Right kidney (tissue), 9 donors: ENCODE data around the gene PTPN22.

Source experiments
- DNase-seq: peaks from one replicate; pipeline ENCODE4 v3.0.0-alpha.2; 2016
- long read RNA-seq, 8 donors: transcript quantifications; one replicate each; lab custom pipeline, GENCODE V29; 2026

The PTPN22 gene
- long read RNA-seq, donor 1 = 0 reads
- long read RNA-seq, donor 2 = 0 reads
- long read RNA-seq, donor 3 = 0 reads
- long read RNA-seq, donor 4 = 0 reads
- long read RNA-seq, donor 5 = 0 reads
- long read RNA-seq, donor 6 = 0 reads
- long read RNA-seq, donor 7 = 0 reads
- long read RNA-seq, donor 8 = 0 reads

DNA sequence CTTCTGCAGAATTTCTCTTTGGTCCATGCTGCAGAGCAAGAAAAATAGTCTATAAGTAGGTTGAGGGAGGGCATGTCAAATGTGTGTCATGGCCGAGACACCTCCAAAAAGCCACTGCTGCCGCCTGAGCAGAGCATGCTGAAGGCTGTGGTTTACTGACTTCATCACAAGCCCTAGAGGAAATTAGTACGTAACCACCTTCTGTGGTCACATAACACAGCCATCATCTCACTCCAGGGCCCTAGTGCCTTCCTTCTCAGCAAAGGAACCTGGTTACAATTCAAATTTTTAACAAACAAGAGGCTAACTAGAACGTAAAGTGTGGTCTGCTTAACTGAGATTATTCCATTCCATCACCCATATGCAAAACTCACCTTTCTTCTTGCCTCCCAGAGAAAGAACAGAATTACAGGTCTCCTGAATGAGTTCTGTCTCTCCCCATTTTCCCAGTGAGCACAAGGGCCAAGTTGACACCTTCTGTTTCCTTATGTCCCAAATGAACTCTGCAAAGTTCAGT, at the start of gene PTPN22:
Gene PTPN22, minus strand, starts transcription at position 116 of the 517 bp plus-strand sequence.
- DNase-seq = no peak

GRCh38 chr1:113918243-113918642, 46.7 kb upstream of the PTPN22 start:
- no peak for DNase-seq

DNA sequence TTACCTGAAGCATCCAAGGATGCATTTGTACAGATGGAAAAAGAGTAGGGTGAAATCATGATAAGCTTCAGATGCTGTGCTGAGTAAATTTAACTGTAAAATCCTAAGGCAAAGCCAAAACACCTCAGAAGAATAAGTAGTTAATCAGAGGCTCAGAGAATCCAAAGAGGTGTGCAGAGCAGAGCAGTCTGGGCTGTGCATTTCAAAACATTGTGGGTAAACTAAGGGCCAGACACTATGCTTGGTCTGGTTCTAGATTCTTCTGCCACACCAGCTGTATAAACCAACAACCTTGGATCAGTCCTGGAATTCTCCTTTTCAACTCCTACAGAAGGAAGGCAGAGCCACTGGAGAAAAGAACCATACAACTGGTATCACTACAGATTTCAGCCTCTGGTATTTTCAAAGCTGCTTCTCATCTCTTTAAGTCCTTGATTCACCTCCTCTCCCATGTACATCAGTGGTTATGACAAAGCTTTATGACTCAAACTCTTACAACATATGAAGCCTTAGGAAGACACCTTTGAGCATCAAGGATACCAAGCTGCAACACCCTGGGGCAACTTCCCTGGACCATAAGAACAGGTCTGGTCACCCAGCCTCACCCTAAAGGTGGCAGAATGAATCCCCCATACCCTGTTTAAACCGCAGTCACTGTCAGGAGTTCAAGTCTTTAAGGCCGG, 46.0 kb upstream of the PTPN22 start:
- DNase-seq = no peak

- DNase-seq = no peak
Measured at GRCh38 chr1:113916974-113917373, 45.5 kb upstream of the PTPN22 start.

- DNase-seq = no peak
Measured at GRCh38 chr1:113913887-113914664, 42.6 kb upstream of the PTPN22 start.

DNA sequence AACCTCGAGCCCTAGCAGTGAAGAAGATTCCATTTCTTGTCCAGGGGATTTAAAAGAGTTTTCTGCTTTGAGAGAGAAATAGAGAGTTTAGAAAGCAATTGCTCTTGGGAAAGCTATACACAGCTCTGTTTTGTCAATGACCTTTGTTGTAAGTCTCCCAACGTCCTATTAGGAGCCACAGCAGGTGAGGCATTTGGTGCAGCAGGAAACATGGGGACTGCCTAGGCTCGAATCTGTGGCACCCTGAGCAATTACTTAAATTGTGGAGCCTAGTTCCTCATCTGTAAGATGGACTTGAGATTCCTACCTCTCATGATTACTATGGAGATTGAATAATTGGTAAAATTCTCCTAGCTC, 41.8 kb upstream of the PTPN22 start:
- no peak for DNase-seq

DNA sequence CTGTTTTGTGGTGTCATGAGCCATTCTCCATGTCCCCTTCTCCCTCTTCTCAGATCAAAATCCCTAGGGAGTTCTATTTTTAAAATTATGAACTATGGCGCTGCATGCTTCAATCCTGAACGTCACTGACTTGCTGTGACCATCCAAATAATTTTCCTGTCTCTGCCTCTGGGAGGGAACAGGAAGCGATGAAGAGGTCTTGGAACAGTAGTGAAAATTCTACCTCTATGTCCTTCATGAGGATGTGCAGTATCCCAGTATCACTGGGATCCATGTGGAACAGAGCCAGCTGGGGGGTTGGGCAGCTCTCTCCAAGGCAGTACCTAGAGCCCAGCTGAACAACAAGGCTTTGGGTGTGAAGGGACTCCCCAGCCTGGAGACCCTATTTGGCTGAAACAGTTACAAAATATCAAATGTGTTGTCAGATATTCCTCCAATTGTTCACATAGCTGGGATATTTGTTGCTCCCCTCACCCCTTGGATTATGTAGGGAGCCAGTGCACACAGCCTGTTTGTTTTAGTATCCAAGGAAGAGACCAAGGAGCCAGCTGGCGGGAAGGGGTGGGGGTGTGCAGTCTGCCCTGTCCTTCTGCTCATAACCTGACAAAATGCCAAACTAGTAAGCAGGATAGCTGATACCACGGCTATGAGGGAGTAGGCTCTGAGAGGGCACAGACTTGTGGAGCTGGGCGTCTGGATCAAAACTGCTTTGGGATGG, 41.2 kb upstream of the PTPN22 start:
- no peak for DNase-seq

GRCh38 chr1:113905435-113905861, 33.9 kb upstream of the PTPN22 start:
- DNase-seq = no peak

DNA sequence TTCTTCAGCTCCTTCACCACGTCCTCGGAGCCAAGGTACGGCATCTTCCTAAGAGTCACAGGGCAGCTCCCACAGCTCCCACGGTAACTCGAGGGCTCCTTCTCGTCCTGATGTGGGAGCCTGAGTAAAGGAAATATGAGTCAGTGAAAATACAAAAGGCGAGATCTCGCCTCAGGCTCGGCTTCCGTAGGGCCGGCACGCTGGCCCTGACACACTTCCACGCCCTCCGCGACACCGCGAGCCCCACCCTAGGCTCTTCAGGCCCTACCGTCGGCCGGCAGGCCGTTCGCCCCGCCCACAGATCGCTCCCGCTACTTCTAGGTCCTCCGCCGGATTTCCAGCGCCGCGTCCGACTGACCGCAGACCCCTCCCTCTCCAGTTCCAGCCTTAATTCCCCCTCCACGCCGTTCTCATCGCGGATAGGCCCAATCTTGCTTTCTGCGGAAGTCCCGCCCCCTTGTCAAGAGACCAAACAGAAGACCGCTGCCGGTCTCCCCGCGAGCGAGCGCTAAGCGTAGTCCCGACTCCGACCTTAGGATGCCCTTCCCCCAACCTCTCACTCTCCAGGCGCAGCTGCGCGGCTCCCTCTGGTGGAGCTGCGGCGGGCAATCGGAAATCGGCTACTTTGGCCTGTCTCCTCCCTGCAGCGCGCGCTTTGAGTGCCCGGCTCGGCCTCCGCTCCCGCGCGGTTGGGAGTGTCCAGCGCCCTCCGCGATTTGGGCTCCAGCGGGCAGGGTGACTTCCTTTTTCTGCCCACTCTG, 33.3 kb upstream of the PTPN22 start, which contains the start of the genes AP4B1 and DCLRE1B:
Gene AP4B1, minus strand, starts transcription at position 126 of the 761 bp plus-strand sequence. Its CDS starts 82 bp downstream, at position 44.
Gene DCLRE1B, plus strand, starts transcription at position 653 of the 761 bp plus-strand sequence. CDS start 261 bp downstream, outside the sequence.
- DNase-seq = peak; percentile 90

- DNase-seq = no peak
Measured at GRCh38 chr1:113904293-113904673, 32.8 kb upstream of the PTPN22 start.

DNA sequence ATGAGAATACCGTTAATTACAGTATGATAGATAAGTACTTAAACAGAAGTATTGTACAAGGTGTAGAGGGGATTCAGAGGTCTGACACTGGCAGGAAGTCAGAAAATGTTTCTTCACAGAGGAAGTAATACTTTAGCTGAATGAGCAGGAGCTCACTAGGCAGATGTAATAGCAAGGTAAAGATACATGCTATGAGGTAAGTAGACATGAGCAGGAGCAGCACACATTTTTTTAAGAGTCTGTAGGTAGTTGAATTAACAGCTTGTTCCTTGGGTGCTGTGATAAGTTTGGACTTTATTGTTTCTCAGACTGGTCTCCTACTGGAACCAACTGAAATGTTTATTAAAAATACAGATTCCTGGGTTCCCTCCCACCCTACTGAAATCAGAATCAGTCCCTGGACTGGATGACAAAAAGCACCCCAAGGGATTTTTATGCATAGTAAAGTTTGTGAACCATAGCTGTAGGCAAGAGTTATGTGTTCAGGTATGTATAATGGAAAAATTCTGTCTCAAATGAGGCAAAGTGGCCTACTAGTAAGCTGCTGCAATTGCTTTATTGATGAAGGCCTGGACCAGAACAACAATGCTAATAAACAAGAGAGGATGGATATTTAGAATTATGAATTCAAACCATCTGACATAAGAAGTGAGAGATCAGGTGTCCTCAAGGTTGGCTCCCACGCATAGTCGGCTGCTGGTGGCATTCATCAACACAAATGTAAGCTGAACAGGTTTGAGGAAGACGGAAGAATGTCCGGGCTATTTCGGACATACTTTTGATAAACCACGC, 32.2 kb upstream of the PTPN22 start:
- peak; percentile 26 for DNase-seq

GRCh38 chr1:113901191-113901590, 29.7 kb upstream of the PTPN22 start:
- DNase-seq = no peak

DNA sequence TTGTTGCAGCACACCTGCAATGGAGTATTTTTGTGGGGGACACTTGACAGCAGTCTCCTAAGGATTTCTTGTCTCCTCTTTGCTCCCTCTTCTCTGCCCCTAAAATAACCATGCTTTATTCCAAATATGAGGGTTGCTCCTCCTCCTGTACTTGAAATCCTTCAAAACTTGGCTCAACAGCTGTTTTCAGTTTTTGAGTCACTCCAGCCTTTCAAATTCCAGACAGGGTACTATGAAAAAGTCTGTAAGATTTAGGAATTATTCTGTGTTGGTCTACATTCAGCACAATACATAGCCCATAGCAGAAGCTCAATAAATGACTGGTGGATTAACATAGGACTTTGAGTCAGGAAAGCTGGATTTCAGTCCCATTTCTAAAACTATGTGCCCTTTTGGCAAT, 27.6 kb upstream of the PTPN22 start:
- DNase-seq = no peak

DNA sequence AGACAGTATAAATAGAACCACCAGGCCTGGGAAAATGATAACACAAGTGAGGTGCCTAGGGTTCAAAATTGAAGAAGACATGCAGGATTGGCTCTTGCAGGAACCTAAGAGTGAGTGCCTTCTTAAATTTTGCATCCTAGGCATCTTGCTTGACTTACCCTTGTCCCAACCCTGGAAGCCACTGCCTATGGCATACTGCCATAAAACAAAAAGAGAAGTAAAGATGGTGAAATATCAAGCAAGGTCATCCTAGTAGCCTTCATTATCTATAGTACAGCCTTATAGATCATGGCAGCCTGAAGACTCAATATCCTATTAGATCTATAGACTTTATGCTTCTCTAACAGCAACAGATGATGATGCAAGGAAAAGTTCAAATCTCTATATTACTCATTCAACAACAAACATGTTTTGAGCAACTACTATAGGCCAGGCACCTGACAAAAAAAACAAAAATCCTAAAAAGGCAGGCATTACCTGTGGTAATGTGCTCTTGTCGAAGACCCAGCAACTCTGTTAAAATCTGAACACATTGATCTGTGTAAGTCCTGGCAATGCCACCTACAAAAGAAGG, 26.8 kb upstream of the PTPN22 start:
- DNase-seq = no peak

DNA sequence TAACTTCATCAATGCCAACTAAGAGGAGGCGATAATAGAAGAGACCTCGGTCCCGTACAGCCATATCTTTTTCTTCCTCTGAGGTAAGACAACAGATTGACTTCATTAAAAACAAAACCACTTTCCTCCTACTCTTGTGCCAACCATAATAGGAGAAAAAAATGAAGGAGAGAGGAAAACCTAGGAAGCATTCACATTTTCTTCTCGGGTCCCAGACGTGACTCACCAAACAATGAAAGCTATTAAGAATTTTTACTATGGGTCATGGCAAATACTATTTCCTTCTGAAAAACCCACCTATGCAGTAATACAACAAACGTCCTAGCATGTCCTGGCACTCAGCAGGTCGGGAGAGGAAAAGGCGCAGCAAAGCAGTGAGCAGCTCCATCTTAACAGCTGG, 24.4 kb upstream of the PTPN22 start:
- no peak for DNase-seq

GRCh38 chr1:113895098-113895497, 23.6 kb upstream of the PTPN22 start:
- no peak for DNase-seq

DNA sequence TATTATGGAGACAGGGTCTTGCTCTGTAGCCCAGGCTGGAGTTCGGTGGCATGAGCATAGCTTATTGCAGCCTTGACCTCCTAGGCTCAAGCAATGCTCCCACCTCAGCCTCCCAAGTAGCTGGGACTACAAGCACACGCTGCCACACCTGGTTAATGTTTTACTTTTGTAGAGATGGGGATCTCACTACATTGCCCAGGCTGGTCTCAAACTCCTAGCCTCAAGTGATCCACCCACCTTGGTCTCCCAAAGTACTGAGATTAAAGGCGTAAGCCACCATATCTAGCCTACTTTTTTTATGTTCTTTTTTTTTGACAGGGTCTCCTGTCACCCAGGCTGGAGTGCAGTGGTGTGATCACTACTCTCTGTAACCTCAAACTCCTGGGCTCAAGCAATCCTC, 21.8 kb upstream of the PTPN22 start:
- DNase-seq = no peak

- no peak for DNase-seq
Measured at GRCh38 chr1:113891631-113892220, 20.2 kb upstream of the PTPN22 start.

DNA sequence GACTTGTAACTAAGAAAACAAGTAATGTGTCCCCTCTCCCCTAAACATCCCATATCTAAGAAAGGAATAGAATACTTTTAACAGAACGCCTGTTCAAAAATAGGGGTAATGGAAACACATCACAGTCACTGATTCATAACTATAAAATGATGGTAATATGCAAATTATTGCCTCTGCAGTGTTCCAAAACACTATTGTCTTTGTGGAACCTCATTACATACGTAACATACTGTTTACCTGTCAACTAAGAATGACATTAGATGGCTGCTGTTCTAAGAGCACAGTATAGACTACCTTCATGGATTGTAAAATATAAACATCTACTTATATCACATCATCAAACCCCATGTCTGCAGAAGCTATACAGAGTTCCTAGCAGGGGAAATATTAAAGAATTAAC, 19.3 kb upstream of the PTPN22 start:
- DNase-seq = no peak
